IMR-90 (cell line): ENCODE measurements around the gene BCL11B.

Source experiments
- CTCF ChIP-seq: conservative IDR thresholded peaks from 2 replicates; pipeline ENCODE4 v1.5.1; 2012; ENCODE audit warnings: mild to moderate bottlenecking, low read depth, low read length, improper control_type of control experiment
- MAFK ChIP-seq: IDR thresholded peaks from 2 replicates; pipeline ENCODE4 v1.6.1; 2012; ENCODE audit warnings: low read depth, low read length, improper control_type of control experiment
- POLR2A ChIP-seq: IDR thresholded peaks from 2 replicates; pipeline ENCODE4 v1.6.1; 2012; ENCODE audit warnings: mild to moderate bottlenecking, low read depth, low read length
- RAD21 ChIP-seq: IDR thresholded peaks from 2 replicates; pipeline ENCODE4 v1.6.1; 2012; ENCODE audit warnings: low read length, improper control_type of control experiment
- RFX5 ChIP-seq: IDR thresholded peaks from 2 replicates; pipeline ENCODE4 v1.8.0; 2012; ENCODE audit warnings: low read depth, mild to moderate bottlenecking, low read length, moderate library complexity

DNA sequence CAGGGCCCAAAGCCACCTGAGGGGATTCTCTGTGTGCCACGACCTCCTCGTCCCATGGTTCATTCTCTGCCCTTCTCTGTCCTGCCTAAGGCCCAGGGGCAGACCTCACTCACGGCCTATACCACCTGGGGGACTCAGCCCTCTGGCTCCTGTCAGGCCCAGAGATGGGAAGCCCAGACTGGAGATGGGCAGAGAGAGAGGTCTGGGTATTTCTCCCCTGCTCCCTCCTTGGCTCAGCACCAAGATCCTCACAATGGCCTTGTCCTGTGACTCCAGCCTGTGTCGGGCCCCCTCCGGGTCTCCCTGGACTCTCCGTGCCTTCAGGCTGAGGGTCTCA lies 46.9 kb upstream of the BCL11B start:
- TF ChIP-seq CTCF (no peak), RAD21 (no peak), POLR2A (no peak), RFX5 (no peak), MAFK (no peak)
